HG02973 (cell line): ENCODE measurements around the gene NNAT.

Experiments used
- ATAC-seq: cut with Tn5 transposase; IDR thresholded peaks from one replicate; pipeline ENCODE4 v1.9.1; 2021; ENCODE audit warnings: moderate library complexity; ENCODE audit not compliant: unreplicated experiment

NNAT gene

GRCh38 chr20:37501940-37502339 lies 19.1 kb upstream of the NNAT start:
- no peak for ATAC-seq

DNA sequence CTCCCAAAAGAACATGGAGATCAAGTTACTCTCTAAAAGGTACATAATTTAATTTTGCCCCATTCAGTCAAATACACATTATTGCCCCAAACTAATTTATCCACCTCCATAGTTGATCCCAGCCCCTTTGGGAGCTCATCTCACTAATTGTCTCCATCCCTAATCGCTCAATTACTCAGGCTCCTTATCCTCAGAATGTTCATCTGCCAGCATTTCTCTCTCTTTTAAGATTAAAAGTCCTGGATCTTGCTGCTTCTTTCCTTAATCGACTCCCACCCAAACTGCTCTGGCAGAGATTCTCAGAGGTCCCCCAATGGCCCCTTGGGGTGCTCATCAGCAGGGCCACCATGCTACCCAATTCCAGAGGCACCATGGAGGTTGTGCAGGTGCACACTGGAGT lies 18.4 kb upstream of the NNAT start:
- no peak for ATAC-seq

- ATAC-seq = no peak
Measured at GRCh38 chr20:37503256-37503927, 17.7 kb upstream of the NNAT start.

- ATAC-seq = no peak
Measured at GRCh38 chr20:37504404-37505096, 16.5 kb upstream of the NNAT start.

GRCh38 chr20:37505263-37506151 lies 15.5 kb upstream of the NNAT start:
- no peak for ATAC-seq

DNA sequence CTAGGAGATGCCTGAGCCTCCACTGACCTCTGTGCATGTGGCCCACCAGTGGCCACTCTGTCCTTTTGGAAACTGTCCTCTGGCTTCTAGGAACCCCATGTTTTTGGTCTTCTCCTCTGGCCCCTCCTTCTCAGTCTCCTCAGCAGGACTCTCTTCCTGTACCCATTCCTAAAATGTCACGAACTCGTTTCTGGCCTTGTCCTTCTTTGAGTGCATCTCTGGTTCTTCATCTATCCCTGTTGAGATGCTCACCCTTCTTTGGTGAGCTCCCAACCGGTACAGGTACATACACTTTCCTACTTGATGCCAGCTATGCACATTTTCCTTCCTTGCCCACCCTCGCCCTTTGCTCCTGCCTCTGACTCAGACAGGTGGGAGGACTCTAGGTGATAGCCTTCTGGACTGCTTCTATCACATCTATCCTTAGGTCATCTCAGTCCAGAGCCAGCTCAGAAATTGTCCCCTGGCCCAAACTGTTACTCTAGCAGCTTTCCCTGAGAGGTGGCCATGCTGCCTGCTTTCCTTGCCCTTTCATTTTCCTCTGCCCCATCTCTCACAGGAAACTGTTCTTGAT lies 14.8 kb upstream of the NNAT start:
- no peak for ATAC-seq

GRCh38 chr20:37510226-37510625 lies 10.8 kb upstream of the NNAT start:
- no peak for ATAC-seq

DNA sequence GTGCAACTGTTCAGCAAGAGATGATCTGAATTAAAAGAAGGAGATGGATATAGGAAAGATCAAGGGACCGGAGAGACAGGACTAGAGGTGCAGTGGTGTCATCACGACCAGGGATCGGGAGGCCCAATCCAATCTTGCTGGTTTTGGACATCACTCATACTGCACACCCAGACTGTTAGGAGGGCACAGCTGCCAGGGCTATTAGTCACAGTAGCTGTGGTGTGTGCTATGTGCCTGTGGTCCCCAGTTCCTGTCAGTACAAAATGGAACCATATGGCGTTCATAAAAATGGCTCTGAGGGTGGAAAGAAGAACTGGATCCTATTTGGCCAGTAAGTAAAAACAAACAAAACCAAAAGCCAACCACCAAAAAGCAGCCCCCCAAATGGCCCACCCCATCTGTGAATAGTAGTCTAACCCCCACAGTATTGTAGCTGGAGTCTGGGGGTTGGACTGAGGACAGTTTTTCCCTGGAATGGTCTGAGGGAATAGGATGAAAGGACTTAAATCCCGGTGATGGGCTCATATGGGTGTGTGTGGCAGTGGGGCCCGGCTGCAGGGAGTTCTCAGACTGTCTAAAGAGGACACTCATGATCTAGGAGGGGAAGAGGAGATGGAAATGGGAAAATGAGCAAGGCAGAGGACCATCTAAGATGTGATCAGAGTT lies 9.3 kb upstream of the NNAT start:
- ATAC-seq = no peak

DNA sequence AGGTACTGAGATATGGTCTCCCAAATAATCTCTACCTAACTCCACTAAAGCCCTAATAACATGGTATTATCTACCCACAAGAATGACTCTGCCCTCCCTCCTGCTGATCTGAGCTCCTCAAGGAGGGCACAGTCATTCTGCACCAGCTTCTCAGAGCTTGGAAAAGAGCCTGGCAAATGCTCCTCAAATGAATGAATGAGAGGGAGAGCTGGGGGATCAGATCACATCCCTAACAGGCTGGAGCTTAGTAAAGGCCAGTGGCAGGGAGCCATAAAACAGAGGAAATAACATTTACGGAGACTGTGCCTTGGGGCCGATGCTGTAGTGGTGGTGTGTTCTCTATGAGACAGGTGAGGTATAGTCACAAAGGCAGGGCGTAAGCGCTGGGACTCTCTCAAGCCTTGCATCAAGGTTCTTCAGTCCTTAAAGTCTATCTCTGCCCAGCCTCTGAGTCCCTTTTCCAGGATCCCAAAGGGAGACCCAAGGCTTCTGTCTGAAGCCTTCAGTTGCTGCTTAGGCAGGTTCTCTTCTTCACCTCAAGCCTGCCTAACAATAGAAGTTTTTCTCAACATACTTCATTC lies 7.2 kb upstream of the NNAT start:
- no peak for ATAC-seq

GRCh38 chr20:37515876-37516275 lies 5.2 kb upstream of the NNAT start:
- ATAC-seq = no peak

GRCh38 chr20:37516811-37517750 lies 4.0 kb upstream of the NNAT start:
- ATAC-seq = no peak

- ATAC-seq = no peak
Measured at GRCh38 chr20:37518059-37518458, 3.0 kb upstream of the NNAT start.

- no peak for ATAC-seq
Measured at GRCh38 chr20:37518606-37519507, 2.2 kb upstream of the NNAT start.

DNA sequence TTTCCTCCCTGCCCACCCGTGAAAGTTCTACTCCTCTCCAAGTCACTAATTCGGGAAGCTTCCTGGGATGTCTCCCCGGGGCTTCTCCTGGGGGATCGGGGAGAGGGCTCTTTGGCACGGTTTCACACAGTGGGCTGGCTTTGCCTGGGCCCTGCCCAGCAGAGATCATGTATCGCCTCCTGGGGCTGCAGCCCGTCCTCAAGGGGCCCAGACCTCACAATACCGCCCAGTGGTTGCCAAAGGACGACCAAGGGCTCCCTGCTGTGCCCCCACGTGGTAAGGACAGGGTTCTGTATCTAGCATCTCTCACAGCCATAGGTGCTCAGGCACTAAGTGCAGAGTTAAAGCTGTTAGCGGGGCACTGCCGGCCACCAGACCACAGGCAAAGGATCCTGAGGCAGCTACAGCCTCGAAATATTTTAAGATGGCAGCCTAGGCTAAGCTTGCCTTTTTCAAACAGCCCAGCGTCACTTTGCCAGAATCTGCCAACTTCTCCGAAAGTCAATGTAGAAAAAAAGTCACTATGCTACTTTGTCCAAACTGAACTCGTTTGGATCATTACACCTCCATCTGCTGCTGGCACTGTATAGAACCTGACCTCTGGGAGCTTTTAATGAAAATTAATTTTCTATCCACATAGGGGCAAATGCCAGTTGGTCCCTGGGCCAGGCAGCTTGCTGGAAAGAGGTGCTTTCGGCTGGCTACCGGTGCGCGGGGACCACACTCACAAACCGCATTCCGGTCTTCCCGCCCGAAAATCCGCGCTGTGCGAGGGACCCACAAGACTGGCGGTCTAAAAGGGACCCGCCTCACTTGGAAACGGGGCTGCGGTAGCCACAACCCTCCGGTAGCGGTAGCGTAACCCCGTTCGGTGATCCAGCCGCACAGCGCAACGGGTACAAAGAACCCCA lies 1.3 kb upstream of the NNAT start:
- ATAC-seq = no peak

GRCh38 chr20:37520419-37520955 lies 563 bp upstream of the NNAT start:
- no peak for ATAC-seq

- ATAC-seq = no peak
Measured at GRCh38 chr20:37522260-37523011, 1.4 kb downstream of the NNAT start.
